8988T (cell line): ENCODE results near the gene NANOS3.
"Not testable (repeated sequence)": the region's sequence is repeated elsewhere in the genome, so short reads cannot be mapped to it uniquely, and the experiment has no call there.

Experiments
- DNase-seq: peaks from one replicate; pipeline ENCODE4 v3.0.0; 2011

The NANOS3 gene

GRCh38 chr19:13843104-13843921 is 33.6 kb upstream of the NANOS3 start:
- peak; percentile 61 for DNase-seq

GRCh38 chr19:13844130-13844631 is 32.8 kb upstream of the NANOS3 start:
- no peak for DNase-seq

GRCh38 chr19:13846557-13847406 is 30.2 kb upstream of the NANOS3 start:
- DNase-seq = no peak

- DNase-seq = peak; percentile 84
Observed at GRCh38 chr19:13847407-13848339, 29.3 kb upstream of the NANOS3 start.

GRCh38 chr19:13848340-13848677 is 28.6 kb upstream of the NANOS3 start:
- no peak for DNase-seq

GRCh38 chr19:13848798-13849676 is 27.9 kb upstream of the NANOS3 start:
- no peak for DNase-seq

GRCh38 chr19:13849991-13850909 is 26.7 kb upstream of the NANOS3 start:
- DNase-seq = no peak

GRCh38 chr19:13850910-13851733 is 25.8 kb upstream of the NANOS3 start:
- DNase-seq = no peak

GRCh38 chr19:13851734-13852114 is 25.2 kb upstream of the NANOS3 start:
- not testable (repeated sequence) for DNase-seq

GRCh38 chr19:13852171-13852707 is 24.7 kb upstream of the NANOS3 start:
- not testable (repeated sequence) for DNase-seq

- no peak for DNase-seq
Observed at GRCh38 chr19:13856497-13856896, 20.4 kb upstream of the NANOS3 start.

GRCh38 chr19:13859361-13859880 is 17.5 kb upstream of the NANOS3 start:
- DNase-seq = no peak

GRCh38 chr19:13860679-13861391 is 16.1 kb upstream of the NANOS3 start:
- DNase-seq = no peak

- no peak for DNase-seq
Observed at GRCh38 chr19:13861392-13861713, 15.6 kb upstream of the NANOS3 start.

- peak; percentile 73 for DNase-seq
Observed at GRCh38 chr19:13861714-13862531, 15.0 kb upstream of the NANOS3 start.

- no peak for DNase-seq
Observed at GRCh38 chr19:13864046-13864666, 12.8 kb upstream of the NANOS3 start.
